HG03571 (cell line): ENCODE data around the gene ERP44.
"Not testable (repeated sequence)": the region's sequence is repeated elsewhere in the genome, so short reads cannot be mapped to it uniquely, and the experiment has no call there.

Experiments used
- ATAC-seq: cut with Tn5 transposase; IDR thresholded peaks from one replicate; pipeline ENCODE4 v1.9.1; 2021; ENCODE audit not compliant: unreplicated experiment

Gene ERP44

DNA sequence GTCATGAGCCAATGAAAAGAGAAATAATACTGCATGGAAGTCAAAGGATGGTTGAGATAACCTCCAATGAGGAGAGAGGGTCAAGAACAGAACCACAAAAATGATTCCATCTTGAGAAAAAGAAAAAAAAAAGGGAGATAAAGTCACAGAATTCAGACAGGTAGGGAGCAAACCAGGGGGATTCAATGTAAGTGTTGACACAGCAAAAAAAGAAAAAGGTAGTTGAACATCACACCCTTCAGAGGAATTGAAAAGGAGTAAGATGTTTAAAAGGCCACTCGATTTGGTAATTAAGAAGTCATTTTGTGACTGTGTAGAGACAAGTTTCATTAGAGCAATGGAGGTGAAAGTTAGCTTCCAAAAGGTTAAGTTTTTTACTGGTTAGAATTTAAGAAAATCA is 79.3 kb downstream of the ERP44 start:
- ATAC-seq: no peak

DNA sequence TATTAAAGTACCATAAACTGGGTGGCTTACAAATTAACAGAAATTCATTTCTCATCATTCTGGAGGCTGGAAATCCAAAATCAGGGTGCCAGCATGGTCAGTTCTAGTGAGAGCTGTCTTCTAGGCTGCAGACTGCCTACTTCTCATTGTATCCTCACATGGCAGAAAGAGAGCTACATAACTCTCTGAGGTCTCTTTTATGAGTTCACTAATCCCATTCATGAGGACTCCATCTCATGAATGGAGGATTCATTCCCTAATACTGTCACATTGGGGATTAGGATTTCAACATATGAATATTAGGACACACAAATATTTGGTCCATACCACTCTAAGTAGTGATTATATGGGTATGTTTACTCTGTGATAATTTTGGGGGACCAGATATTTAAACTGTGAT is 84.0 kb downstream of the ERP44 start:
- no peak for ATAC-seq

DNA sequence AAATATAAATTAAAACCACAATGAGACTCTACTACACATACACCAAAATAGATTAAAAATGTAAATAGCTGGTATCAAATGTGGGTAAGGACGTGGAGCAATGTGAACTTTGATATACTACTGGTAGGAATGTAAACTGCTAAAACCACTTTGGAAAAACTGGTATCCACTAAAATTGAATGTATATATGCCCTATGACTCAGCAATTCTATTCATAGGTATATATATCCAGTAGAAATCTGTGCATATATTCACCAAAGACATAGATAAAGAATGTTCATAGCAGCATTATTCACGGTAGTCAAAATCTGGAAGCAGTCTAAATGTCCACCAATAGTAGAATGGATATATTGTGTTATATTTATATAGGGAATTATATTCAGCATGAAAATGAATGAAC is 85.2 kb downstream of the ERP44 start:
- no peak for ATAC-seq

DNA sequence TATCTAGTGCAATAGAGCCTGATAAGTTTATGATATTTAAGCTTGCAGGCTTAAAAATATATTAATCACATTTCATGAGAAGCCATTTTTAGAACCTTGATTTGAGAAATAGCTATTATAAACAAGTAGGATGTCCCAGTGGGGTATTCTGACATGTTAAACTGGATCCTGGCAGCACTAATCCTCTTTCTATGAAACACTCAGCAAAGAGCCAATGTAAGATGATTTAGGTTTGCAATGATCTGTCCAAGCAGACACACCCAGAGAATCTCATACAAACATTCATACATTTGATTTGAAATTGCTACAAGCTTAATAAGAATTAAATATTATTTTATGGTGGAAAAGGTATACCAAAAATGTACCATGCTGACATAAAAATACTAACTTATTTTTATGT is 86.5 kb downstream of the ERP44 start:
- no peak for ATAC-seq

DNA sequence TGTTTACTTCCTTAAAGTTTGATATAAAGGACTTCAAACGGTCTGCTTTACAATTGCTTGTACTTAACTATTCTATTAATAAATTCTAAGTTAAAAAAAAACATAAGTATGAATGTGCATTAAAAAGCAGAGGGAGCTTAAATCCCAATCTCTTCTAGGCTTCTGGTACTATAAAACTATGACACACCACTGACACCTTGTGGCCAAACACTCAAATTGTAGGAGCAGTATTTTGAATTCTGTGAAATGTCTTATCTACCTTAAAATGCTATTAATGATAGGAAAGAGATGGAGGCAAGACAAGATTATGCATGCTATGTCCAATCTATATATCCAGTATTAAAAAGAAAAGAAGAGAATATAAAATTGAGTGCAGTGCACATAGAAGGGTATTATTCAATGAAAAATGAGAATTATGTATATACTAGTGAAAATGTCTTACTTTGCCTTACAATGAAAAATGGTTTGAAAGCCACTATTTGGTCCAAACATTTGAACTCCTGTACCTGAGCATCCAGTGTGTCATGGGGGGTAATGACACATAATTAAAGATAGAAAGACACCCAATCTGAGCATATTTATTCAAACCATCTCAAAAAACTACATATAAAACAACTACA is 87.6 kb downstream of the ERP44 start:
- ATAC-seq: no peak

DNA sequence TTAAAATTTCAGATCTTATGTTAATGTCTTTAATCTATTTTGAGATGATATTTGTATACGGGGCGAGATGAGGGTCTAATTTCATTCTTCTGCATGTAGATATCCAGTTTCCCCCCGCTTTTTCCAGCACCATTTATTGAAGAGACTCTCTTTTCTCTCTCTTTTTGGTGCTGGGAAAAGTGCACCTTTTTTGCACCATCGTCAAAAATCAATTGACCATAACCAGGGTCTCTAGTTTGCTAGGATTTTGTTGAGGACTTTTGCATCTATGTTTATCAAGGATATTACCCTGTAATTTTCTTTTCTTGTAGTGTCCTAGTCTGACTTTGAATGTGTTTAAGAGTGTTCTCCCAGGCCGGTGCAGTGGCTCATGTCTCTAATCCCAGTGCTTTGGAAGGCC is 99.0 kb downstream of the ERP44 start:
- no peak for ATAC-seq

DNA sequence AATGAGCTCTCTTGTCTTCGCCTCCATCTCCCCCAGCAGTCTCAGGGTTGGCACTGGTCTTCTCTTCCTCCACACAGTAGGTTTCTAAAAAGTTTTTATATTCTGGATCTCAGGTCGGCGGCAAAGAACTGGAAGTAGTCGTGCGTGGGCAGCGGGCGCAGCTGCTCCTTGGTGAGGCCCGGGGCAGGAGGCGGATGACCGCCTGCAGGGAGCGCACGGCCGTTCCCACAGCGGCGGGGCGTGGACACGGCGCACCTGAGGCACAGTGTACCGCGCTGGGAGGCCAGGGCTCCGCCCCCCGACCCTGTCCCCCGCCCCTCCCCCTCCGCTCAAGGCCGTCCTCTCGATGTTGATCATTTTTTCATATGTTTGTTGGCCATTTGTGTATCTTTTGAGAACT is 99.9 kb downstream of the ERP44 start:
- no peak for ATAC-seq

DNA sequence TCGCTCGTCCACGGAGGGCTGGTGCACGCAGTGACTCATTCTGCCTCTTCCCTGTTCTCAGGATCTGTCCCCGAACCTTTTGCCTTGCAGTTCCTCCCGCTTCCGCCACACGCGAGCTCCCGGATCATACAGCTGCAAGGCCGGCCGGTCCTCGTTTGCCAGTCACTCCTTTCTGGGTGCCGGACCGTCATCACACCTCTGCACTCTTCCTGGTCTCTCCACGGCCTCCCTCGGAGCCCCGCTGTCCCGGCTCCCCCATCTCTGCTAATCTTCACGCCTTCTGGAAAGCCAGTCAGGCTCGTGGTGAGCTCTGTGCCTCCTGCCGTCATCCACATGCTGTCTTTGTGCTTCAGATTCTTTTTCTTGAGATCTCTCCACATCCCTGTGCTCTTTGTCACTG is 100.5 kb downstream of the ERP44 start:
- no peak for ATAC-seq

DNA sequence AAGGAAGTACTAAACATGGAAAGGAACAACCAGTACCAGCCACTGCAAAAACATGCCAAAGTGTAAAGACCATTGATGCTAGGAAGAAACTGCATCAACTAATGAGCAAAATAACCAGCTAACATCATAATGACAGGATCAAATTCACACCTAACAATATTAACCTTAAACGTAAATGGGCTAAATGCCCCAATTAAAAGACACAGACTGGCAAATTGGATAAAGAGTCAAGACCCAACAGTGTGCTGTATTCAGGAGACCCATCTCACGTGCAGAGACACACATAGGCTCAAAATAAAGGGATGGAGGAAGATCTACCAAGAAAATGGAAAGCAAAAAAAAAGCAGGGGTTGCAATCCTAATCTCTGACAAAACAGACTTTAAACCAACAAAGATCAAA is 108.3 kb downstream of the ERP44 start:
- ATAC-seq: not testable (repeated sequence)

DNA sequence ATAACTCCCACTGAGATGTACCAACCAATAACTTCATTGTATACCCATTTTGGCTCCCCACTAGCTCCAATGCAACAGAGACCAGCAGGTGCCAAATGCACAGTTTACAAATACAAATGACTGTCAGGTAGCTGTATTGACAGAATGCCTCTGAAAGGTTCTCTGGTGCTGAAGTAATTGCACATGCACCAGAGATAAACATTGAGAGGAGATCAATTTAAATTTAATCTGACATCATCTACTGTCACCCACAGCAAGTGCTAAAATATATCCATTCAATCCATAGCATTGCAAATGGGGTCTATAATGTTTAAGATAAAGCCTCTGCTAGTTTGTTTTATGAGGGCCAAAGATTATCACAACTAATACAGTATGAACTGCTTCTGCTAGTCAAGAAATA is 112.2 kb downstream of the ERP44 start:
- ATAC-seq: no peak

DNA sequence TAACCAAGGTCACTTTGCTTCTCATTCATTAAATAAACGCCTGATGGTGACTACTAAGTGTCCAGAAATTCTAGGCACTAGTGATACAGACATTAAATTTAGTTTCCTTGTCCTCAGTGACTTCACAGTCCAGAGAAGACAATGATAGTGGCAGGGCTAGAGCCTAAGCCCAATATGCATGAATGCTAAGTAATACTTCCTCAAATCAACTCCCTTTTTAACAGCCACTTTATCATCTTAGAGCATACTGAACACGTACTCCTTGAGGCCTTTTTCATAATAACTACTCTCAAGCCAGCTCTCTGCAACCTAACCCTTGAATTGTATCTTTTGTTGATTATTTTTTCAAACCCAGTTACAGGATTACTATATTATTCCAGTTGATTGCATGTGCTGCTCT is 118.2 kb downstream of the ERP44 start:
- ATAC-seq: no peak

DNA sequence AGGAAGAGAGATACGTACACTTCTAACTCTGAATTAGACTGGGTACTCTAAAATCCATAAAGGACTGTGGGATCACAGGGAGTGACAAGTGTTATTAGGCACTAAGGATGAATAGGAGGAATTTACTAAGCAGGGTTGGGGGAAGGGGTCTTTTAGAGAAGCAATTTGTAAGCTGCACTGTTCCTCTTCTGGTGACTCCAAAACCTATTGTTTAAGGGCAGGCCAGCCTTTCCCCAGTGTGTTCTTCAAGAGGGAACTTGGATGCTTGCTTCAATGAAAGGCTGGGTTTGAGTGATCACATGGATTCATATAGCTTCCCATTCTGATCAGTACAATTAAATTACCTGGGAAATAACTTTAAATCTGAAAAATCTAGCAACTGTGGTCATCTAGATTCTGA is 120.6 kb downstream of the ERP44 start:
- no peak for ATAC-seq

DNA sequence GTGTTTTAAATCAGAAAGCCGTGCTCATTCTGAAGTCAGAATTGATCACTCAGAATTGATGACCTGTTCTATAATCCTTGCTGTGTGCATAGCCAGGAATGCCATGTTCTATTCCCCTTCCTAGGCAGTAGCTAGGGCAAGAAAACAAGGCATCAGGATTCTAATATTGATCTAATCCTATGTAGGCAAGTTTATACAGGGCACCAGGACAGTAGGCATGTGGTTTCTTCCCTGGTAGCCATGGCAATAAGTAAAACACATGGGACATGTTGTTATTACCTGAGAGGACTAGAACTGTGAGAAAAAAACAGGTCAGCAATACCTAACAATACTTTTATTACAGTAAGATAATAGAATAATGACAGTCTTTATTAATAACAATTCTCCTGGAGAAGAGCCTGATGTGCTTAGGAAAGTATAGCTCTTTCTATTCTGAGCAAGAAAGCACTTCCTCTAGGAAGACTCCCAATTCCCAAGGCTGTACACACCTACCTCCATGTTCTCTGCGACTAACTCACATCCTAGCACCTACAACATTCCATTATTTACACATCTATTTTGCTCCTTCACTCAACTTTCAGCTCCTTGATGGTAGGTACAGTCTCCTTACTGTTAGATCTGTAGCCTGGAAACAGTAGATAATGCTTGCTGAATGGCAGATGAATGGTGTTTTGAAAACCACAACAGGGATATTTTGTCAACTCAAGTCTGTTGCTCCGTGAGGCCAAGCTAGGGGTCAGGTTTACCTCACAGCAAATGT is 121.6 kb downstream of the ERP44 start:
- ATAC-seq: no peak

DNA sequence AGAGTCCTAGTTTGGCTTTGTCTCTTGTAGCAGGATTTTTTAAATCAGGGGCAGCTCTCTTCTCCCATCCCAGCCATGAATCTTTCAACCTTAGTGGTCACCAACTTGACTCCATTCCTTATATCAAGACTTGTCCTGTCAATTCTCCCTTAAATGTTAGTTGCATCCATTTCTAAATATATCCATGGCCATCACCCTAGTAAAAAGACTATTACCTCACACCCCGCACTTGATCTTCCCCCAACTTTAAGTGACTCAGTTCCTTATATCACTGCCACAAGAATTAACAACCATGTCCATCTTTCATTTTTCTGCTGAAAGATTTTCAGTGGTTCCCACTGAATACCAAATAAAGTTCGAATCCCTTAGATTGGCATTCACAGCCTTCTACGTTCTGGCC is 125.3 kb downstream of the ERP44 start:
- ATAC-seq: no peak

DNA sequence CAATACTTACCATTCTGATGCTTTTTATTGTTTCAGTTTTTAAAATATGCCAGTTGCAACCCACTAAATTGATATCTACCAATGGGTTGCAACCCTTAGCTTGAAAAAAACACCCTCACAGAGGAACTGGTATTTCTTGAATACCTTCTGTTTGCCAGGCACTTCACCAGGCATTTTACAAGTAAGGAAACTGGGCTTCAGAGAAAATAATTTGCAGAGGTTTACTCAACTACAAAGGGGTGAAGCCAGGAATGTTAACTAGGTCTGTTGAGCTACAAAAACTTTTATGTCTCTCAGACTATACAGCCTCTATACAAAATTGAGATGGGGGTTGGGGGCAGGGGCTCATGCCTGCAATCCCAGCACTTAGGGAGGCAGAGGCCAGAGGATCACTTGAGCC is 127.4 kb downstream of the ERP44 start:
- ATAC-seq: no peak

DNA sequence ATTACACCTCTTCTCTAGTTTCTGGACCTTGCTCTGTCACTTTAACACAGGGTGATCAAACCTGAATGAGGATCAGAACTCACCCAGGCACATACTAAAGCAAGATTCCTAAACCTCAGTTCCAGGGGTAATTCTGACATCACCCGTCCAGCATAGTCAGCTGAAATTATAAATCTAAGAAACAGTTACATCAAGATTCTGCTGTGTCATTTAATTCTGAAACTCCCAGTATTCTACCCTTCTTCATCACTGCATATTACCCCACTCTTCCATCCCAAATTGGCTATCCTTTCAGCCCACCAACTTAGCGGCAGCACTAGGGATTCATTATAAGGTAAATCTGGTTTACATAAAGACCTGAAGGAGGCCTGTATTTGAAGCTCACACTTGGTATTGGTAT is 128.3 kb downstream of the ERP44 start:
- no peak for ATAC-seq

DNA sequence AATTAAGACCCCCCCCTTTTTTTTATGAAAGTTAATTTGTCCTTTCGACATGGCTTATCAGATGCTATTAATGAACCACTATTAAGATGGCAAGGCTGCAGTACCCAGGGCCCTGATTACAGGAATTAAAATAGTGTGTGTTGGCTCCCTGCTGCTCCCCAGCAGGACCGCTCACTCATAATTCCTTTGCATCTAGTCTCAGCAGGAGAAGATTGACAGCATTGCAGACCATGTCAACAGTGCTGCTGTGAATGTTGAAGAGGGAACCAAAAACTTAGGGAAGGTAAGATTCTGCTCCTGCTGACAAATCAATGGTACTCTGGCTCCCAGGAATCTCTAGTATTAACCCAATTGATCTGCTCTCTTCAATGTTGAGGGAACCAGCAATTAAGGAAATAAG is 131.3 kb downstream of the ERP44 start:
- ATAC-seq: no peak

DNA sequence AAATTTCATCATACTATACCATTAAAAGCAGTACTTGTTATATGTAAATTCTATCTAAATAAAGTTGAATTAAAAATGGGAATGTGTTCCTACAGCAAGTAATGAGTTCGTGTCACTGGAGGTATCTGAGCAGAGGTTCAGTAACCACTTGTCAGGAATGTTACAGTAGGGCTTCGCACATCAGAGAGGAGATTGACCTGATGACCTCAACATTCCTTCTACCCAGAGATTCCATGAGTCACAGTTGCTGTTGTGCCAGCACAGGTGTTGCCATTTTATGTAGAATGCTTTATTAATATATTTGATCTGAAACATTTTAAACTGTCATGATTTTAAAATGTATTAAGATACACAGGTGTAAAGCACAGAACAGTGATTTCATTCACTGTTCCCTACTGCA is 132.1 kb downstream of the ERP44 start:
- no peak for ATAC-seq

DNA sequence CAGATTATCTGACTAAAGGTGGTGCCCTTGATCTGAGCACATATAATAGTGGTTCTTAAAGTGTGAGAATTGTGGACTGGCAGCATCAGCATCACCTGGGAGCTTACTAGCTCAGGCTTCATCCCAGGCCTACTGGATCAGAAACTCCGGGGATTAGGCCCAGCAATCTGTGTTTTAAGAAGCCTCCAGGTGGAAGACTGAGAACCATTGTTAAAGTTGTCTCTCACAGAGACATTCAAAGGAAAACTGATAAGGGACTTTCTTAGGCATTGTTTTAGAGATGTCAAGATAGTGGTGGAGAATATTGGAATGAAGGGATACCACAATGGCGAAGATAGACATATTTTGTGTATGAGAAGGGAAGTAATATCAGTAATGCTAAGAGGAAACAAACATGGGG is 132.8 kb downstream of the ERP44 start:
- no peak for ATAC-seq

DNA sequence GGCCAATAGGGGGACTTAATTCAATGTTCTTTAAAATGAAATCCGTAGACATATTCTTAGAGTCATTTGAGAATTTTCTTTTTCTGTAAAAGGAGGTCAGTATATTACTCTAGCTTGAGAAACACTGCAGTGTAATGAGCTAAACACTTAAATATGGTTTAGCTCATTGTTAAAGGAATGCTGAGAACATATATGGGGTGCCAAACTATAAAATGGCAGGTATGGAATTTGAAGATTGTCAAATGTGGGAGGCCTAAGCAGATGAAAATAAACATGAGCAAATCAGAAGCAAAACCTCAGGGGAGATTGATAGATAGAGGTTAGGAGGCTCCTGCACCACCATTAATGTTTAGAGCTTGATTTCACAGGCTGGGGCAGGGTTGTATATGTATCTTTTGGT is 134.5 kb downstream of the ERP44 start:
- no peak for ATAC-seq

DNA sequence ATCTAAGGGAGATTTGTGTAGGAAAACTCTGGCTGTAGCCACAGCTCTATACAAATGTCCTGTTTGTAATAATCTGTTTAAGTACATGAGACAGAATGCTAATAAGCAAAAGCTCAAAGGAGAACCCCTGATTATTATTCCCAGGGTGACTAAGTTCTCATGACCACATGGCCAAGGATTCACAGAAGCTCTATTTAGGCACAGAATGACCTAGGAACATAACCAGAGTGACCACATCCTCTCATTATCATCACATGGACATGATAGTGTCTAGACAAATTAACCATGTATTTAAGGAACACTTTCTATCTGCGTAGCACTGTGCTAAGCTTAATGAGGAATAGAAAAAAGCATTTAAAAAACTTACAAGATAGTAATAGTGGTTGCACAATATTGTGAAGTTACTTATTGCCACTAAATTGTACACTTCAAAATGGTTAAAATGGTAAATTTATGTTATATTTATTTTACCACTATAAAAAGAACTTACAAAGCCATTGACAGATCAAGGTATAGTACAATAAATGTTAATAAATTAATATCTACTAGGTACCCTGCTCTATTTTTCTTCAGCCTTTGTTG is 136.0 kb downstream of the ERP44 start:
- no peak for ATAC-seq

DNA sequence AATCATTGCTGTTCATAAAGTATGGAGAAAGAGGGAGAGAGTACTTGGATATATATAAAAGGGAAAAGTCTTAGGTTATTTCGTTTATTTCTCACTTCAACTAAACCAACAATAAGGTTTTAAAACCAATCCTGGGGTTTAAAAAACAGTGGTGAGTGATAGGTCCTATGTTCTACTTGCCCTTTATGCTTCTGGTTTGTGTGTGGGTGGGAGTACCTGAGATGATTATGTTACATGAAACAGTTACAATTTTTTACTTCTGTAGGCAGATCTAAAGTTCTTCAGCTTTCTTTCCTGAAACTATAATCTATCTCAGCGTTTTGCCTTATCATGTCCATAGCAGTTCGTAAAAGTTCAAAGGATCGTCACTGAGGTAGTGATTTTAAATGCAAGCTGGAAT is 143.2 kb downstream of the ERP44 start:
- ATAC-seq: no peak

DNA sequence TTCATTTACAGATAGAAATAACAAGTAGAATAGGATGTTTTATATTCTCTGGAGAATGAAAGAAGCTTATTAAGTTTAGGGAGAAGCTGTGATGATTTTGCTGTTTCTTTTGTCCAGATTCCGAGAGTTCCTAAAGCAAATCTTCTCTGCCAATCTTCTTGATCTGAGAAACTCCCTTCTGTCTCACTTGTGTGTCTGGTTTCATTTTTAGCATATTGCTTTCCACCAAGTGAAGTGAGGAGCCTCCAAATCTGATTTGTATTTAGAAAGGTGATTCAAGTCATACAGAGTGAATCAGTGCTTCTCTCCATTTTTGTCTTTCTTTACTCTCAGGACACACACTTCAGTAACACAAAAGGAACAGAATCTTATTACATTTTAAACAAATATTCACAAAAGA is 144.0 kb downstream of the ERP44 start:
- no peak for ATAC-seq
